Activated naive CD4-positive, alpha-beta T cell treated with anti-CD3 and anti-CD28 coated beads for 36 hours (primary cell): ENCODE results near the gene PRODH2. TPM values are rescaled to one million over a fixed set of nuclear protein-coding genes. Genes with fewer than 3 reads are reported as not detected.
A peak's percentile ranks its signal among the peaks of the same experiment; 100 is the strongest.

Experiments used
- CTCF ChIA-PET: fragments of 350-600 bp; sonication (Branson Sonifier 250); formaldehyde crosslinking; loops from one replicate; lab custom pipeline; 2021; ENCODE audit warnings: antibody characterized with exemption; lab: Charles Lee
- DNase-seq: peaks from one replicate; pipeline ENCODE4 v3.0.0-alpha.2; 2020
- H3K27ac Mint-ChIP-seq: one replicate; pipeline ENCODE4 v1.8.0; 2021; ENCODE audit warnings: mild to moderate bottlenecking, mixed read lengths
- H3K27me3 Mint-ChIP-seq: one replicate; pipeline ENCODE4 v1.8.0; 2021; ENCODE audit warnings: low read depth, mixed read lengths
- H3K36me3 Mint-ChIP-seq: one replicate; pipeline ENCODE4 v1.8.0; 2021; ENCODE audit warnings: low read depth, mixed read lengths
- H3K4me1 Mint-ChIP-seq: one replicate; pipeline ENCODE4 v1.8.0; 2021; ENCODE audit warnings: low read depth, mixed read lengths
- H3K4me3 Mint-ChIP-seq: one replicate; pipeline ENCODE4 v1.8.0; 2021; ENCODE audit warnings: mild to moderate bottlenecking, moderate library complexity, mixed read lengths
- H3K9me3 Mint-ChIP-seq: one replicate; pipeline ENCODE4 v1.8.0; 2021; ENCODE audit warnings: mixed read lengths
- intact Hi-C: fragments of 100-400 bp; cut with micrococcal nuclease; formaldehyde crosslinking; loops from one replicate; pipeline ENCODE4 v1.15.1; 2023
- total RNA-seq, 2 experiments: library from RNA; stranded (reverse); gene quantifications; one replicate each; pipeline ENCODE4 v1.2.3, GENCODE V29; 2021

The PRODH2 gene
- not detected for total RNA-seq

GRCh38 chr19:35812220-35813042, at the start of gene PRODH2:
Gene PRODH2, minus strand, starts transcription at chr19:35812845. Its CDS starts 40 bp downstream, at chr19:35812805.
- H3K4me3 Mint-ChIP-seq: no peak within 1 kb of the TSS
- H3K27me3 Mint-ChIP-seq: peaks cover 4% of the 10 kb centered on the region
- DNase-seq: no peak
- no peaks in the 10 kb centered on the region for H3K36me3 Mint-ChIP-seq
- CTCF ChIA-PET: interaction anchor here (1.7 kb wide), 1 partner anchor 118 kb away, joined by 4 read pairs; no protein-coding TSS in a partner anchor
- intact Hi-C loops: no loop called here
- no peaks in the 10 kb centered on the region for H3K4me1 Mint-ChIP-seq
- no peak within 1 kb of the TSS for H3K27ac Mint-ChIP-seq
- H3K9me3 Mint-ChIP-seq: no peaks in the 10 kb centered on the region

GRCh38 chr19:35861640-35862160, 49.1 kb upstream of the PRODH2 start:
- intact Hi-C loops: no loop called here
- Mint-ChIP-seq H3K4me1 (peaks cover 7% of the 10 kb centered on the region), H3K9me3 (no peaks in the 10 kb centered on the region), H3K27ac (no peak overlapping the region), H3K27me3 (peaks cover 44% of the 10 kb centered on the region), H3K36me3 (no peaks in the 10 kb centered on the region), H3K4me3 (no peak overlapping the region)
- CTCF ChIA-PET: no interaction called here
- no peak for DNase-seq

- intact Hi-C loops: no loop called here
- no peaks in the 10 kb centered on the region for H3K36me3 Mint-ChIP-seq
- H3K4me1 Mint-ChIP-seq: peaks cover 7% of the 10 kb centered on the region
- H3K27ac Mint-ChIP-seq: no peak overlapping the region
- DNase-seq: no peak
- H3K27me3 Mint-ChIP-seq: peaks cover 44% of the 10 kb centered on the region
- CTCF ChIA-PET: no interaction called here
- H3K4me3 Mint-ChIP-seq: no peak overlapping the region
- H3K9me3 Mint-ChIP-seq: no peaks in the 10 kb centered on the region
These were observed 48.4 kb upstream of the PRODH2 start for GRCh38 chr19:35860818-35861639.

GRCh38 chr19:35860436-35860817, 47.8 kb upstream of the PRODH2 start:
- H3K36me3 Mint-ChIP-seq: no peaks in the 10 kb centered on the region
- DNase-seq: no peak
- no peaks in the 10 kb centered on the region for H3K9me3 Mint-ChIP-seq
- H3K27me3 Mint-ChIP-seq: peaks cover 48% of the 10 kb centered on the region
- intact Hi-C loops: no loop called here
- peaks cover 7% of the 10 kb centered on the region for H3K4me1 Mint-ChIP-seq
- H3K4me3 Mint-ChIP-seq: no peak overlapping the region
- CTCF ChIA-PET: no interaction called here
- no peak overlapping the region for H3K27ac Mint-ChIP-seq

- intact Hi-C loops: no loop called here
- H3K4me1 Mint-ChIP-seq: peaks cover 7% of the 10 kb centered on the region
- H3K36me3 Mint-ChIP-seq: no peaks in the 10 kb centered on the region
- no peak for DNase-seq
- no peak overlapping the region for H3K27ac Mint-ChIP-seq
- no peak overlapping the region for H3K4me3 Mint-ChIP-seq
- peaks cover 51% of the 10 kb centered on the region for H3K27me3 Mint-ChIP-seq
- CTCF ChIA-PET: no interaction called here
- H3K9me3 Mint-ChIP-seq: no peaks in the 10 kb centered on the region
These were observed 46.8 kb upstream of the PRODH2 start for GRCh38 chr19:35859414-35859813.

GRCh38 chr19:35858311-35858710, 45.7 kb upstream of the PRODH2 start:
- no peaks in the 10 kb centered on the region for H3K9me3 Mint-ChIP-seq
- H3K27me3 Mint-ChIP-seq: peaks cover 51% of the 10 kb centered on the region
- intact Hi-C loops: no loop called here
- H3K36me3 Mint-ChIP-seq: no peaks in the 10 kb centered on the region
- H3K4me1 Mint-ChIP-seq: peaks cover 7% of the 10 kb centered on the region
- H3K4me3 Mint-ChIP-seq: no peak overlapping the region
- DNase-seq: no peak
- CTCF ChIA-PET: no interaction called here
- H3K27ac Mint-ChIP-seq: no peak overlapping the region

GRCh38 chr19:35856546-35857149, 44.0 kb upstream of the PRODH2 start, which contains the start of gene KIRREL2:
Gene KIRREL2, plus strand, starts transcription at chr19:35856911. Its CDS starts 209 bp downstream, at chr19:35857120.
- Mint-ChIP-seq H3K27ac (no peak within 1 kb of the TSS), H3K4me1 (peaks cover 7% of the 10 kb centered on the region), H3K27me3 (peaks cover 50% of the 10 kb centered on the region), H3K4me3 (peak within 1 kb of the TSS; percentile 70), H3K9me3 (no peaks in the 10 kb centered on the region), H3K36me3 (no peaks in the 10 kb centered on the region)
- CTCF ChIA-PET: interaction anchor here (0.6 to 1.4 kb wide), 3 partner anchors 12 to 173 kb away, joined by 3 to 4 read pairs (median 3); partner anchors contain the start of gene APLP1
- intact Hi-C loops: no loop called here
- DNase-seq: peak; percentile 42

- CTCF ChIA-PET: interaction anchor here (1.0 to 1.1 kb wide), 2 partner anchors 16 to 139 kb away, joined by 3 to 4 read pairs; no protein-coding TSS in a partner anchor
- H3K9me3 Mint-ChIP-seq: no peaks in the 10 kb centered on the region
- H3K4me3 Mint-ChIP-seq: no peak overlapping the region
- peaks cover 7% of the 10 kb centered on the region for H3K4me1 Mint-ChIP-seq
- H3K27me3 Mint-ChIP-seq: peaks cover 36% of the 10 kb centered on the region
- no peak for DNase-seq
- intact Hi-C loops: no loop called here
- no peaks in the 10 kb centered on the region for H3K36me3 Mint-ChIP-seq
- no peak overlapping the region for H3K27ac Mint-ChIP-seq
These were observed 40.6 kb upstream of the PRODH2 start for GRCh38 chr19:35853038-35853756.

- intact Hi-C loops: no loop called here
- Mint-ChIP-seq H3K36me3 (no peaks in the 10 kb centered on the region), H3K27ac (no peak within 1 kb of the TSS), H3K27me3 (peaks cover 37% of the 10 kb centered on the region), H3K9me3 (no peaks in the 10 kb centered on the region), H3K4me3 (no peak within 1 kb of the TSS), H3K4me1 (peaks cover 7% of the 10 kb centered on the region)
- CTCF ChIA-PET: no interaction called here
- no peak for DNase-seq
These were observed 39.6 kb upstream of the PRODH2 start, which contains the start of gene NPHS1 for GRCh38 chr19:35852029-35852780. Gene NPHS1, minus strand, starts transcription at chr19:35852504. Its CDS starts 667 bp downstream, at chr19:35851837.

GRCh38 chr19:35851213-35852028, 38.8 kb upstream of the PRODH2 start:
- Mint-ChIP-seq H3K36me3 (no peaks in the 10 kb centered on the region), H3K27me3 (peaks cover 40% of the 10 kb centered on the region), H3K4me1 (peaks cover 6% of the 10 kb centered on the region), H3K9me3 (no peaks in the 10 kb centered on the region), H3K4me3 (no peak overlapping the region), H3K27ac (no peak overlapping the region)
- CTCF ChIA-PET: no interaction called here
- intact Hi-C loops: no loop called here
- peak; percentile 39 for DNase-seq
